BE2C (cell line): Measurements from ENCODE around the gene CCDC183.
A peak's percentile ranks its signal among the peaks of the same experiment; 100 is the strongest.

Experiments used
- DNase-seq: peaks from one replicate; pipeline ENCODE4 v3.0.0-alpha.2; 2020
- H3K27me3 ChIP-seq: fragments of 250-450 bp; sonication (Bioruptor Pico); 2 replicates; pipeline ENCODE4 v1.5.1; 2020; ENCODE audit warnings: mild to moderate bottlenecking
- H3K36me3 ChIP-seq: fragments of 250-450 bp; sonication (Bioruptor Pico); 2 replicates; pipeline ENCODE4 v1.5.1; 2020; ENCODE audit warnings: mild to moderate bottlenecking
- H3K4me1 ChIP-seq: fragments of 250-450 bp; sonication (Bioruptor Pico); 2 replicates; pipeline ENCODE4 v1.5.1; 2020
- H3K4me3 ChIP-seq: 2 replicates; pipeline ENCODE4 v1.5.1; 2011; ENCODE audit warnings: low read depth, low read length
- H3K9me3 ChIP-seq: fragments of 250-450 bp; sonication (Bioruptor Pico); 2 replicates; pipeline ENCODE4 v1.5.1; 2020
- CTCF ChIP-seq: IDR thresholded peaks from 2 replicates; pipeline ENCODE4 v1.5.1; 2012; ENCODE audit warnings: mild to moderate bottlenecking, low read depth, low read length

The CCDC183 gene

GRCh38 chr9:136826703-136827582 is 30.8 kb downstream of the CCDC183 start:
- H3K27me3 ChIP-seq, result no peaks in the 10 kb centered on the region
- no peak for TF ChIP-seq CTCF
- DNase-seq, result no peak
- no peaks in the 10 kb centered on the region for H3K9me3 ChIP-seq
- H3K4me3 ChIP-seq, result no peak overlapping the region
- peaks cover 84% of the 10 kb centered on the region for H3K36me3 ChIP-seq
- H3K4me1 ChIP-seq, result no peaks in the 10 kb centered on the region

GRCh38 chr9:136827794-136828473 is 31.8 kb downstream of the CCDC183 start:
- Histone ChIP-seq H3K36me3 (peaks cover 91% of the 10 kb centered on the region), H3K4me1 (no peaks in the 10 kb centered on the region), H3K9me3 (no peaks in the 10 kb centered on the region), H3K27me3 (no peaks in the 10 kb centered on the region), H3K4me3 (no peak overlapping the region)
- no peak for DNase-seq
- TF ChIP-seq CTCF, result no peak

- peaks cover 86% of the 10 kb centered on the region for H3K36me3 ChIP-seq
- no peak for DNase-seq
Observed at GRCh38 chr9:136828474-136829140, 32.5 kb downstream of the CCDC183 start.

GRCh38 chr9:136829412-136829811 is 33.3 kb downstream of the CCDC183 start:
- Histone ChIP-seq H3K4me3 (no peak overlapping the region), H3K9me3 (no peaks in the 10 kb centered on the region), H3K27me3 (no peaks in the 10 kb centered on the region), H3K4me1 (no peaks in the 10 kb centered on the region), H3K36me3 (peaks cover 87% of the 10 kb centered on the region)
- TF ChIP-seq CTCF, result no peak
- DNase-seq, result no peak

More at GRCh38 chr9:136828474-136829140, 32.5 kb downstream of the CCDC183 start:
- no peak for TF ChIP-seq CTCF
- Histone ChIP-seq H3K4me3 (no peak overlapping the region), H3K27me3 (no peaks in the 10 kb centered on the region), H3K9me3 (no peaks in the 10 kb centered on the region), H3K4me1 (no peaks in the 10 kb centered on the region)

- H3K27me3 ChIP-seq, result no peaks in the 10 kb centered on the region
- H3K4me1 ChIP-seq, result no peaks in the 10 kb centered on the region
- H3K9me3 ChIP-seq, result no peaks in the 10 kb centered on the region
- no peak overlapping the region for H3K4me3 ChIP-seq
- DNase-seq, result peak; percentile 4
- no peak for TF ChIP-seq CTCF
- H3K36me3 ChIP-seq, result peaks cover 84% of the 10 kb centered on the region
Observed at GRCh38 chr9:136829981-136830885, 34.1 kb downstream of the CCDC183 start.
